GM12878 (cell line): ENCODE measurements around the gene C15orf61. TPM values are rescaled to one million over a fixed set of nuclear protein-coding genes. Genes with fewer than 3 reads are reported as not detected.

ENCODE experiments used
- BCL3 ChIP-seq: IDR thresholded peaks from 2 replicates; pipeline ENCODE4 v1.6.1; 2011; ENCODE audit warnings: borderline replicate concordance, low read depth, mild to moderate bottlenecking, moderate library complexity, low read length; ENCODE audit not compliant: insufficient read depth, poor library complexity, severe bottlenecking
- BRCA1 ChIP-seq: IDR thresholded peaks from 2 replicates; pipeline ENCODE4 v1.6.1; 2011; ENCODE audit warnings: low read depth, low read length, improper control_type of control experiment
- FOS ChIP-seq: IDR thresholded peaks from 3 replicates; pipeline ENCODE4 v1.6.1; 2011; ENCODE audit warnings: borderline replicate concordance; ENCODE audit not compliant: insufficient read length; ENCODE audit errors: extremely low read depth
- HDAC2 ChIP-seq: fragments of 200-600 bp; sonication (generic); IDR thresholded peaks from 2 replicates; pipeline ENCODE4 v1.6.1; 2017
- MEF2A ChIP-seq: IDR thresholded peaks from 2 replicates; pipeline ENCODE4 v1.6.1; 2011; ENCODE audit warnings: low read depth, mild to moderate bottlenecking, low read length, moderate library complexity; ENCODE audit not compliant: insufficient read depth
- ZNF592 ChIP-seq: fragments of 450-650 bp; IDR thresholded peaks from 2 replicates; pipeline ENCODE4 v1.6.1; 2017; ENCODE audit warnings: mild to moderate bottlenecking, moderate library complexity
- polyA plus RNA-seq, 11 experiments: library from polyadenylated mRNA; depleted of rRNA in 4 of 11; unstranded in 6 of 11; stranded (reverse) in 5 of 11; fragments of >200 nt; fragmentation: Nextera tagmentation in 4 of 11; fragmentation: Illumina TruSeq in 1 of 11; extraction: Ambion mirVana in 4 of 11; extraction: Trizol in 1 of 11; gene quantifications; 1 replicate in 1 of 11; 2 replicates in 10 of 11; pipeline versions ENCODE4 v1.2.1 to v1.2.3, GENCODE V29; 2011 to 2016; ENCODE audit warnings: inconsistent platforms in 2 of 11, missing spikeins in 2 of 11, low read depth in 1 of 11
- total RNA-seq, 4 experiments: library from RNA; depleted of rRNA in 3 of 4; stranded (reverse); fragments of >200 nt in 3 of 4; fragmentation: Illumina TruSeq in 1 of 4; extraction: Trizol in 1 of 4; gene quantifications; 2 replicates each; pipeline versions ENCODE4 v1.2.1 to v1.2.3, GENCODE V29; 2013 to 2021

The C15orf61 gene
- total and polyA plus RNA-seq, 10 of the 15 experiments (the other 5 are each of a cell fraction or from before 2014, with no cell fraction given), result 1.4 to 8.7 (median 4.3) TPM

GRCh38 chr15:67549736-67550135 is 28.8 kb downstream of the C15orf61 start (continued):
- TF ChIP-seq ZNF592 (no peak), FOS (no peak), MEF2A (no peak), BRCA1 (no peak), HDAC2 (no peak), BCL3 (no peak)
